HepG2 (cell line): ENCODE measurements around the gene ASCL3. TPM values are rescaled to one million over a fixed set of nuclear protein-coding genes. Genes with fewer than 3 reads are reported as not detected.
A peak's percentile ranks its signal among the peaks of the same experiment; 100 is the strongest.

Source experiments
- ELF4 ChIP-seq: sonication (generic); formaldehyde crosslinking; IDR thresholded peaks from 2 replicates; pipeline ENCODE4 v1.5.0; 2020; ENCODE audit warnings: missing genetic modification reagents, mild to moderate bottlenecking, moderate library complexity, borderline replicate concordance
- GTF2F1 ChIP-seq: fragments of 150-350 bp; IDR thresholded peaks from 2 replicates; pipeline ENCODE4 v1.6.1; 2014; ENCODE audit warnings: low read length
- KAT8 ChIP-seq: IDR thresholded peaks from 2 replicates; pipeline ENCODE4 v1.6.1; 2016; ENCODE audit warnings: missing genetic modification reagents, missing compliant biosample characterization
- NFYC ChIP-seq: IDR thresholded peaks from 2 replicates; pipeline ENCODE4 v1.6.1; 2016; ENCODE audit warnings: missing genetic modification reagents, missing compliant biosample characterization
- POLR2A ChIP-seq, 2 experiments: IDR thresholded peaks; 2 replicates each; pipeline ENCODE4 v1.6.1; 2011; ENCODE audit warnings: low read depth in 2 of 2, low read length in 2 of 2, mild to moderate bottlenecking in 1 of 2, moderate library complexity in 1 of 2; ENCODE audit not compliant: insufficient read depth in 1 of 2
- SYNCRIP ChIP-seq: fragments of 200-400 bp; formaldehyde crosslinking; IDR thresholded peaks from 2 replicates; pipeline ENCODE4 v1.6.1; 2018; ENCODE audit warnings: mild to moderate bottlenecking, low read depth, low read length; ENCODE audit not compliant: insufficient read depth
- TBX3 ChIP-seq: fragments of 450-650 bp; IDR thresholded peaks from 2 replicates; pipeline ENCODE4 v1.6.1; 2017; ENCODE audit warnings: antibody characterized with exemption, mild to moderate bottlenecking, inconsistent platforms, borderline replicate concordance
- U2AF1 ChIP-seq: fragments of 200-400 bp; formaldehyde crosslinking; optimal IDR thresholded peaks from 2 replicates; pipeline ENCODE3; 2017; ENCODE audit warnings: mild to moderate bottlenecking, low read depth, low read length
- YY1 ChIP-seq: IDR thresholded peaks from 2 replicates; pipeline ENCODE4 v1.6.1; 2011; ENCODE audit warnings: low read length, low read depth, moderate library complexity, mild to moderate bottlenecking; ENCODE audit not compliant: insufficient read depth, insufficient replicate concordance
- ZFP36L1 ChIP-seq: sonication (generic); formaldehyde crosslinking; IDR thresholded peaks from 2 replicates; pipeline ENCODE4 v1.8.0; 2022; ENCODE audit warnings: mild to moderate bottlenecking, missing genetic modification reagents, moderate library complexity
- polyA plus RNA-seq, 8 experiments: library from polyadenylated mRNA; depleted of rRNA in 3 of 8; stranded (reverse) in 7 of 8; unstranded in 1 of 8; fragments of >200 nt; fragmentation: Illumina TruSeq in 4 of 8; extraction: Trizol in 4 of 8; gene quantifications; 2 replicates each; pipeline versions ENCODE4 v1.2.1 to v1.2.3, GENCODE V29; 2011 to 2016; ENCODE audit warnings: low read depth in 4 of 8, missing spikeins in 1 of 8, mixed read lengths in 1 of 8; ENCODE audit not compliant: insufficient read depth in 1 of 8
- total RNA-seq, 5 experiments: library from RNA; depleted of rRNA; stranded (reverse); fragments of >200 nt; fragmentation: Illumina TruSeq; extraction: Trizol; gene quantifications; 2 replicates each; pipeline ENCODE4 v1.2.3, GENCODE V29; 2016; ENCODE audit warnings: low read depth in 1 of 5
- TF ChIP-seq, protein P1 (sequence below): sonication (generic); formaldehyde crosslinking; IDR thresholded peaks from 2 replicates; pipeline ENCODE4 v1.4.0; 2020; ENCODE audit warnings: missing genetic modification reagents
- TF ChIP-seq, protein P2 (sequence below): sonication (generic); formaldehyde crosslinking; IDR thresholded peaks from 2 replicates; pipeline ENCODE4 v1.4.0; 2020; ENCODE audit warnings: missing genetic modification reagents

The ASCL3 gene
- total and polyA plus RNA-seq, 2 of the 13 experiments (the other 11 are each of a cell fraction or from before 2014, with no cell fraction given): not detected

DNA sequence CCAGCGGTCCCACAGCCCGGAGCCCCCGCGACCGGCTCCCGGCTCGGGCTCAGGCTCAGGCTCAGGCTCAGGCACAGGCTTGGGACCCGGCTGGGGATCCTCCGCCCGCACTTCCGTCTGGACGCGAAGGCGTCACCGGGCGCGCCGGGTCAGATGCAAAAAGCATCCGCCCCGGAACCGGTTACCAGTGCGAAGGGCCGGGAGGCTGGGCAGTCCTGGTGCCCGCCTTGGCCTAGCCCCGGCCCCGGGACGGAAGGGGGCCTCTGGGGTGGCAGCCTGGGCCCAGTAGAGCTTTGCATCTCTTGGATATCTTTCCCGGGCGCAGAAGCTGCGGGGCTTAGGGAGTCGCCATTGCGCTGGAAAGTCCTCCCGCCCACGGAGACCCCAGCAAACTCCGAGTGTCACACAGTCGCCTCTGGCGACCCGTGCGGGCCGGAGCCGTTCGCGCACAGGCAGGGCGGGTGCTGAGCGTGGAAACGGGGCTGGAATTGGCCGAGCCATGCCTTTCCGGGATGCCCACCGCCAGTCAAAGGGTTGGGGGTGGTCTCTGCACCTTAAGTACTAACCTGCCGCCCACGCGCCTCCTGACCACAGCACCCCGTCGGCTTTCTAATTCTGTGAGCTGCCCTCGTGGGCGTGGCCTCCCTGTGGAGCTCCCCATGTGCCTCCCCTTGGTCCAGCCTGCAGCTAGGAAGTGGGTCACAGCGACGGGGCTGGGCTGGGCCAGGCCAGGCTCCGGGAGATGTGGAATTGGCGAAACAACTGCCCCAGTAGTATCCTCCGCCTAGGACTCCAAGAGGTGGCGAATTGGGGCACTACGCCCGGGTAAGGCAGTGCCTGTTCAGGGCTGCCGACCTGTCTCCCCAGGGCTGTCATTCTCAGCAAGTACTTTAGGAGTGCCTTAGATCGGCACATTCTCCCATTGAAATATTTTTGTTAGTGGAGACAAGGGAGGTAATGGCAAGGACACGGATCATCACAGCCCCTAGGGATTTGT, 21.8 kb upstream of the ASCL3 start, which contains the start of gene TMEM9B (continued):
- TF ChIP-seq NFYC (CRISPR knock-in tag): peak; percentile 19; the same call in 1 of the 2 replicates
- peak; percentile 62; the same call in 1 of the 2 replicates for TF ChIP-seq ELF4
- no peak for TF ChIP-seq TBX3
- peak; percentile 98 for TF ChIP-seq KAT8 (CRISPR knock-in tag)
- TF ChIP-seq, protein P1, sequence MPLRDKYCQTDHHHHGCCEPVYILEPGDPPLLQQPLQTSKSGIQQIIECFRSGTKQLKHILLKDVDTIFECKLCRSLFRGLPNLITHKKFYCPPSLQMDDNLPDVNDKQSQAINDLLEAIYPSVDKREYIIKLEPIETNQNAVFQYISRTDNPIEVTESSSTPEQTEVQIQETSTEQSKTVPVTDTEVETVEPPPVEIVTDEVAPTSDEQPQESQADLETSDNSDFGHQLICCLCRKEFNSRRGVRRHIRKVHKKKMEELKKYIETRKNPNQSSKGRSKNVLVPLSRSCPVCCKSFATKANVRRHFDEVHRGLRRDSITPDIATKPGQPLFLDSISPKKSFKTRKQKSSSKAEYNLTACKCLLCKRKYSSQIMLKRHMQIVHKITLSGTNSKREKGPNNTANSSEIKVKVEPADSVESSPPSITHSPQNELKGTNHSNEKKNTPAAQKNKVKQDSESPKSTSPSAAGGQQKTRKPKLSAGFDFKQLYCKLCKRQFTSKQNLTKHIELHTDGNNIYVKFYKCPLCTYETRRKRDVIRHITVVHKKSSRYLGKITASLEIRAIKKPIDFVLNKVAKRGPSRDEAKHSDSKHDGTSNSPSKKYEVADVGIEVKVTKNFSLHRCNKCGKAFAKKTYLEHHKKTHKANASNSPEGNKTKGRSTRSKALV: peak; percentile 66; the same call in 1 of the 2 replicates
- peak; percentile 76 to 92 for TF ChIP-seq POLR2A (IDR thresholded peaks at IDR 0.05; ENCODE audit: insufficient read depth in 1 of 2, low read depth in 2 of 2, low read length in 2 of 2)
- TF ChIP-seq YY1: peak; percentile 72
- no peak for TF ChIP-seq SYNCRIP
- no peak for TF ChIP-seq U2AF1
- TF ChIP-seq GTF2F1: no peak
- TF ChIP-seq ZFP36L1 (CRISPR knock-in tag): no peak
- TF ChIP-seq, protein P2, sequence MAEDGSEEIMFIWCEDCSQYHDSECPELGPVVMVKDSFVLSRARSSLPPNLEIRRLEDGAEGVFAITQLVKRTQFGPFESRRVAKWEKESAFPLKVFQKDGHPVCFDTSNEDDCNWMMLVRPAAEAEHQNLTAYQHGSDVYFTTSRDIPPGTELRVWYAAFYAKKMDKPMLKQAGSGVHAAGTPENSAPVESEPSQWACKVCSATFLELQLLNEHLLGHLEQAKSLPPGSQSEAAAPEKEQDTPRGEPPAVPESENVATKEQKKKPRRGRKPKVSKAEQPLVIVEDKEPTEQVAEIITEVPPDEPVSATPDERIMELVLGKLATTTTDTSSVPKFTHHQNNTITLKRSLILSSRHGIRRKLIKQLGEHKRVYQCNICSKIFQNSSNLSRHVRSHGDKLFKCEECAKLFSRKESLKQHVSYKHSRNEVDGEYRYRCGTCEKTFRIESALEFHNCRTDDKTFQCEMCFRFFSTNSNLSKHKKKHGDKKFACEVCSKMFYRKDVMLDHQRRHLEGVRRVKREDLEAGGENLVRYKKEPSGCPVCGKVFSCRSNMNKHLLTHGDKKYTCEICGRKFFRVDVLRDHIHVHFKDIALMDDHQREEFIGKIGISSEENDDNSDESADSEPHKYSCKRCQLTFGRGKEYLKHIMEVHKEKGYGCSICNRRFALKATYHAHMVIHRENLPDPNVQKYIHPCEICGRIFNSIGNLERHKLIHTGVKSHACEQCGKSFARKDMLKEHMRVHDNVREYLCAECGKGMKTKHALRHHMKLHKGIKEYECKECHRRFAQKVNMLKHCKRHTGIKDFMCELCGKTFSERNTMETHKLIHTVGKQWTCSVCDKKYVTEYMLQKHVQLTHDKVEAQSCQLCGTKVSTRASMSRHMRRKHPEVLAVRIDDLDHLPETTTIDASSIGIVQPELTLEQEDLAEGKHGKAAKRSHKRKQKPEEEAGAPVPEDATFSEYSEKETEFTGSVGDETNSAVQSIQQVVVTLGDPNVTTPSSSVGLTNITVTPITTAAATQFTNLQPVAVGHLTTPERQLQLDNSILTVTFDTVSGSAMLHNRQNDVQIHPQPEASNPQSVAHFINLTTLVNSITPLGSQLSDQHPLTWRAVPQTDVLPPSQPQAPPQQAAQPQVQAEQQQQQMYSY (CRISPR knock-in tag): peak; percentile 11; the same call in 1 of the 2 replicates
- TF ChIP-seq, all 625 proteins: peak for 269
